Mononuclear cell (primary cell): ENCODE data around the gene CCDC88B. TPM values are rescaled to one million over a fixed set of nuclear protein-coding genes. Genes with fewer than 3 reads are reported as not detected.
"Not testable (repeated sequence)": the region's sequence is repeated elsewhere in the genome, so short reads cannot be mapped to it uniquely, and the experiment has no call there.

ENCODE experiments used
- H3K27me3 ChIP-seq: 2 replicates; pipeline ENCODE4 v1.6.0; 2011; ENCODE audit warnings: low read length, control low read depth; ENCODE audit not compliant: insufficient read depth
- H3K4me1 ChIP-seq: 2 replicates; pipeline ENCODE4 v1.5.1; 2011; ENCODE audit warnings: mild to moderate bottlenecking, low read length, control low read depth; ENCODE audit not compliant: insufficient read depth
- H3K4me3 ChIP-seq: 2 replicates; pipeline ENCODE4 v1.5.1; 2011; ENCODE audit warnings: mild to moderate bottlenecking, low read length, moderate library complexity
- H3K9me3 ChIP-seq: 2 replicates; pipeline ENCODE4 v1.5.1; 2011; ENCODE audit warnings: low read depth, mild to moderate bottlenecking, control low read depth, low read length
- total RNA-seq: library from RNA; depleted of rRNA; stranded (reverse); fragments of >200 nt; gene quantifications from one replicate; pipeline ENCODE4 v1.2.3, GENCODE V29; 2012

Gene CCDC88B
- total RNA-seq, 1 donor, result 42.7 TPM

DNA sequence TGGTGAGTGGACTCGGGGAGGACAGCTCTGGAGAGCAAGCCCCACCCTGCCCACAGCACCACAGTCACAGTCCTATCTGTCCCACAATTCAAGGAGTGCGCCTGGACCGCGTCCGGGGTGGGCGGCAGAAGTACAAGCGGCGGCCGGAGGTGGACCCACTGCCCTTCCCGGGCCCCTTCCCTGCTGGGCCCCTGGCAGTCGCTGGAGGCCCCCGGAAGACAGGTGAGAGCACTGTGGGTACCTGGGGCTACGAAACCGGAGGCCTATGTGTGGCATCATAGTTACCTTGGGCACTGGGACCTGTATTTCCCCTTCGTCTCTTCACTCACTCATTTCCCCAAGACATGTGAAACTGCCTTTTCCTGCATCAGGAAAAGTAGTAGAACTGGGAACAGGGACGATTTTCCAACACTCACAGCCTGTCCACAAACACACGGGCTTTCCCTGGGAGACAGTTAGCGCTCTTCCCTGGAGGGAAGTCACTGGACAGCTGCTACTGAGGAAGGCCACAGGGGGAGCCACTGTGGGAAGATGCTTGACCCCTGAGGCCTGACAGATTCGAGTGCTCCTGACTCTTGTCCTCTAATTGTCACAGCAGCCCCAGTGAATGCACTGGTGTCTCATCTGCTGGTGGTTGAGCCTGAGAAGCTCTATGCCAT, 25.7 kb upstream of the CCDC88B start:
- peaks cover 24% of the 10 kb centered on the region for H3K4me1 ChIP-seq
- no peaks in the 10 kb centered on the region for H3K9me3 ChIP-seq
- H3K4me3 ChIP-seq, result no peak overlapping the region
- H3K27me3 ChIP-seq, result no peaks in the 10 kb centered on the region

DNA sequence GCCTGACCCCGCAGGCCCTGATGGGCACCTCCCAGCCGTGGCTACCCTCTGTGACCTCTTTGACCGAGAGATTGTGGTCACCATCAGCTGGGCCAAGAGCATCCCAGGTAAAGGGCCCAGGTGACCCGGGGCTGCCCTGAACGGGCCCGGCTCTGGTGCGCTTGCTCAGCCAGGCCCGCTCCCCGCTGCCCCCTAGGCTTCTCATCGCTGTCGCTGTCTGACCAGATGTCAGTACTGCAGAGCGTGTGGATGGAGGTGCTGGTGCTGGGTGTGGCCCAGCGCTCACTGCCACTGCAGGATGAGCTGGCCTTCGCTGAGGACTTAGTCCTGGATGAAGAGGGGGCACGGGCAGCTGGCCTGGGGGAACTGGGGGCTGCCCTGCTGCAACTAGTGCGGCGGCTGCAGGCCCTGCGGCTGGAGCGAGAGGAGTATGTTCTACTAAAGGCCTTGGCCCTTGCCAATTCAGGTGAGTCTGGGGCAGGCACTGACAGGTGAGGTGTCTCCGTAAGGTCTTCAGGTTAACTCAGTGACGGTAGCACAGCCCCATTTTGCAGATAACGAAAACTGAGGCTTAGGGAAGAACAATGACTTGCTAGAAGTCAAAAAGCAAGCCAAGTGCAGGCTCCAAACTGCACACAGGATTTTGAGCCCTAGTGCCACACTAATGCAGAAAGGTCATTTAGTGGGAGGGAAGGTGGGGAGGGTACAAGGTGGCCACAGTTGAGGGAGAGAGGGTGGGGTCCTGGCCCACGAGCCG, 25.0 kb upstream of the CCDC88B start:
- no peaks in the 10 kb centered on the region for H3K27me3 ChIP-seq
- no peaks in the 10 kb centered on the region for H3K9me3 ChIP-seq
- H3K4me1 ChIP-seq, result peaks cover 31% of the 10 kb centered on the region
- H3K4me3 ChIP-seq, result no peak overlapping the region

DNA sequence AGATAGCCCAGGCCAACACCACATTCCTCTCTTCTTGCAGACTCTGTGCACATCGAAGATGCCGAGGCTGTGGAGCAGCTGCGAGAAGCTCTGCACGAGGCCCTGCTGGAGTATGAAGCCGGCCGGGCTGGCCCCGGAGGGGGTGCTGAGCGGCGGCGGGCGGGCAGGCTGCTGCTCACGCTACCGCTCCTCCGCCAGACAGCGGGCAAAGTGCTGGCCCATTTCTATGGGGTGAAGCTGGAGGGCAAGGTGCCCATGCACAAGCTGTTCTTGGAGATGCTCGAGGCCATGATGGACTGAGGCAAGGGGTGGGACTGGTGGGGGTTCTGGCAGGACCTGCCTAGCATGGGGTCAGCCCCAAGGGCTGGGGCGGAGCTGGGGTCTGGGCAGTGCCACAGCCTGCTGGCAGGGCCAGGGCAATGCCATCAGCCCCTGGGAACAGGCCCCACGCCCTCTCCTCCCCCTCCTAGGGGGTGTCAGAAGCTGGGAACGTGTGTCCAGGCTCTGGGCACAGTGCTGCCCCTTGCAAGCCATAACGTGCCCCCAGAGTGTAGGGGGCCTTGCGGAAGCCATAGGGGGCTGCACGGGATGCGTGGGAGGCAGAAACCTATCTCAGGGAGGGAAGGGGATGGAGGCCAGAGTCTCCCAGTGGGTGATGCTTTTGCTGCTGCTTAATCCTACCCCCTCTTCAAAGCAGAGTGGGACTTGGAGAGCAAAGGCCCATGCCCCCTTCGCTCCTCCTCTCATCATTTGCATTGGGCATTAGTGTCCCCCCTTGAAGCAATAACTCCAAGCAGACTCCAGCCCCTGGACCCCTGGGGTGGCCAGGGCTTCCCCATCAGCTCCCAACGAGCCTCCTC, 24.1 kb upstream of the CCDC88B start:
- not testable (repeated sequence) for H3K9me3 ChIP-seq, H3K27me3 ChIP-seq, H3K4me3 ChIP-seq
- peaks cover 31% of the 10 kb centered on the region for H3K4me1 ChIP-seq

DNA sequence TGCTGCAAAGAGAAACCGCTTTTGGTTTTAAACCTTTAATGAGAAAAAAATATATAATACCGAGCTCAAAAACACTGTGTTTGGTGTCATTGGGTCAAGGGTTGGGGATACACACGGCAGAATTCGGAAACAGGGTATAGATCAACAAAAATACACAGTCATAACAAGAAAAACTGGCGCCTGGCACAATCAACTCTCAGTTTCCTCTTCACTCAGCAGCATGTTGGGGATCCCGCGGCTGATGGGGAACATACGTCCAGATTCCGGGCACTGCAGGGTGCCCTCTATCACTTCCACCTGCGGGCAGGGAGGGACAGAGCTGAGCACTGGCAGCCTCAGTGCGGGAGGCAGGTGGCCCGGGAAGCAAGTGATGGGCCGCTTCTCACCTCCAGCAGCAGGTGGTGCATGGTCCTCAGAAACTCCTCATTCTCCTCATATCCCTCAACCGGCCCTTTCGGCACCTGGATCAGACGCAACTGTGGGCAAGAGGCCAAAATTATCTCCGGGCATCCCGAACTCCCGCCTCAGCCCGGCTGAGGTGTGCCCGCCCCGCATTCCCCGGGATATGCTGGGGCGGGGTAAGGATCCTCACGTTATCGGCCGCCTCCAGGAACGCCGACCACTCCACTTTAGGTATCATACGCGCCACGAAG, 23.2 kb upstream of the CCDC88B start:
- H3K27me3 ChIP-seq, result no peaks in the 10 kb centered on the region

DNA sequence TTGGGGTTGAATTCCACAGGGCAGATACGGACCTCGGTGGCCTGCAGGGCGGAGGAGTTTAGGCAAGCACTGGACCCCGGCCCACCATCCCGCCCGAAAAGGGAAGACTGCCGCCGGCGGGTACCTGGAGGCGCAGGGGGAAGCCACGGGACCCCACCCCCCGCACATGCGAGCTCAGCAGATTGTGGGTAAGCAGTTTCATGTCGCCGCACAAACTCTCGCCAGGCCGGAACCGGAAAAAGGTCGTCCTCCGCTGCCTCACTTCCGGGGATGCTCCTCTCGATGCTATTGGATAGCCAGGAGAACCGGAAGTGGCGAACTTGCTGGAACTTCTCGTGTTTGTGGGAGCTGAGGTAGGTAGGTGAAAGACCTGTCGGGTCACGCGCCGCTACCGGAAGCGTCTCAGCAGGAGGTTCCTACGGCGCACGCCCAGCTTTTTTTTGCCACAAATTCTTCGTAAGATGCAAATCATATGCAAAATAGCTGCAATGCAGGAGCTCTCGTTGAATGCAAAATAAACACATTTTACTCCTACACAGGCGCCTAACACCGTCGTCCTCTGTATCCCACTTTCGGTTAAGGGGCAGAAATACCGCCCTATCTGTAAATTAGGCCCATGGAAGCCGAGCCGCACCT, 22.6 kb upstream of the CCDC88B start, which contains the start of gene TRMT112:
Gene TRMT112 (minus strand): TSS at position 235 of the 636 bp plus-strand sequence. CDS start 33 bp downstream, at position 202.
- Histone ChIP-seq H3K4me1 (peaks cover 31% of the 10 kb centered on the region), H3K4me3 (peak within 1 kb of the TSS; percentile 80), H3K9me3 (no peaks in the 10 kb centered on the region), H3K27me3 (no peaks in the 10 kb centered on the region)

More for the DNA sequence above, 23.2 kb upstream of the CCDC88B start:
- Histone ChIP-seq H3K4me3 (peak overlapping the region; percentile 80), H3K9me3 (no peaks in the 10 kb centered on the region), H3K4me1 (peaks cover 31% of the 10 kb centered on the region)

DNA sequence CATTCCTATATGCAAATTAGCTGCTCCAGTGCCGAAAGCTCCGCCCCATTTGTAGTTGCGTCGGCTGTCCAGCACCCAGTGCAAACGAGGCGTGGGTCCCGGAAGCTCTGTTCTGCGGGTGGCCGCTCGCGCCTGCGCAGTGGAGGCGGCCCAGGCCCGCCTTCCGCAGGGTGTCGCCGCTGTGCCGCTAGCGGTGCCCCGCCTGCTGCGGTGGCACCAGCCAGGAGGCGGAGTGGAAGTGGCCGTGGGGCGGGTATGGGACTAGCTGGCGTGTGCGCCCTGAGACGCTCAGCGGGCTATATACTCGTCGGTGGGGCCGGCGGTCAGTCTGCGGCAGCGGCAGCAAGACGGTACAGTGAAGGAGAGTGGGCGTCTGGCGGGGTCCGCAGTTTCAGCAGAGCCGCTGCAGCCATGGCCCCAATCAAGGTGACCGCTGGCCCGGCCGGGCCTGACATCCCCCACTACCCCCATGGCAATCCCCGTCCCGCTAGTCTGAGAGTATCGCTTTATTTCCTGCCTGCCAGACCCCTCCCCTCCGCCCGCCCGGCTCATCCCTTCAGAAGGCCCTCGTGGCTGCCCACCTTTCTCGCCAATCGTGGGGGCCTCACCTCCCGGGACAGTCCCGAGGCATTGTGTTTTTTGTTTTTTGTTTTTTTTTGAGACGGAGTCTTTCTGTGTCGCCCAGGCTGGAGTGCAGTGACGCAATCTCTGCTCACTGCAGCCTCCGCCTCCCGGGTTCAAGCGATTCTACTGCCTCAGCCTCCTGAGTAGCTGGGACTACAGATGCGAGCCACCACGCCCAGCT, 21.8 kb upstream of the CCDC88B start, which contains the start of gene PRDX5:
Gene PRDX5 (plus strand): TSS at position 161 of the 805 bp plus-strand sequence. CDS start 95 bp downstream, at position 256.
- Histone ChIP-seq H3K27me3 (no peaks in the 10 kb centered on the region), H3K4me3 (peak within 1 kb of the TSS; percentile 80), H3K9me3 (no peaks in the 10 kb centered on the region), H3K4me1 (peaks cover 31% of the 10 kb centered on the region)

DNA sequence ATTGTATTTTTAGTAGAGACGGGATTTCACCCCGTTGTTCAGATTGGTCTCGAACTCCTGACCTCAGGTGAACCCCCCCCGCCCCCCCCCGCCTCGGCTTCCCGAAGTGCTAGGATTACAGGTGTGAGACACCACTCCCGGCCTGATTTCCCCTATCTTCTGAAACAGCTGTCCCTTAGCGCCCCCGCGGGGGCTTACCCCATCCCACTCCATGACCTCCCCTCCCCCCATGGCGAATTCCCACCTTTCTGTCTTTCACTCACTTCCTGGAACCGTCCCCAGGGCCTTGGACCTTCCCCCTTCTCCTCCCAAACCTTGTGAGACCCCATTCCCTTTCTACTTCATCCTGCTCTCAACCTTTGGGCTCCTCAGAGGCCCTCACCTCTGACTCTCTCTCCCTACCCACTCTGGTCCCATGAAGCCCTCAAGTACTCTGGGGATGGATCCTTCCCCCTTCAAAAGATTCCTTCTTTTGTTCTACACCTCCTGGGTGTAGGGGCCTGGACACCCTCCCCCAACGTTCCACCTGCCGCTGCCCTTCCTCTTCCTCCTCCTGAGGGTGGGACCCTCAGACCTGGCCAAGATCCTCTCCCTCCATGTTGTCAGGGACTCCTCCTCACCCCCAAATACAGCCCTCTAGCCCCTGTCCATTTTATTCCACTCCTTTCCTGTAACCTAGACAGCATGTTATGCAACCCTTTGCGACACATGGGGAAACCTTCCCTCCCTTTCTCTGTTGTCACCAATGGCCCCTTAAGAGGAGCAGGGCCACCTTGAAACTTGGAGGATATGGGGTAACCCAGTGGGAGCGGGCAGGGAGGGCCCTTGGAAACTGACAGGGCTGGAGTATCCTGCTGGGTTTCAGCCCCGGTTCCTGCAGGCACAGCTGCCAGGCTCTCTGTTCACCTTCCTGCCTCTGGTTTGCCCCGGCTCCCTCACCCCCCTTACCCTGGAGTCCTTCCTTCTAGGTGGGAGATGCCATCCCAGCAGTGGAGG, 20.9 kb upstream of the CCDC88B start:
- peak overlapping the region; percentile 80 for H3K4me3 ChIP-seq
- H3K4me1 ChIP-seq, result peaks cover 31% of the 10 kb centered on the region
- no peaks in the 10 kb centered on the region for H3K27me3 ChIP-seq
- H3K9me3 ChIP-seq, result no peaks in the 10 kb centered on the region

DNA sequence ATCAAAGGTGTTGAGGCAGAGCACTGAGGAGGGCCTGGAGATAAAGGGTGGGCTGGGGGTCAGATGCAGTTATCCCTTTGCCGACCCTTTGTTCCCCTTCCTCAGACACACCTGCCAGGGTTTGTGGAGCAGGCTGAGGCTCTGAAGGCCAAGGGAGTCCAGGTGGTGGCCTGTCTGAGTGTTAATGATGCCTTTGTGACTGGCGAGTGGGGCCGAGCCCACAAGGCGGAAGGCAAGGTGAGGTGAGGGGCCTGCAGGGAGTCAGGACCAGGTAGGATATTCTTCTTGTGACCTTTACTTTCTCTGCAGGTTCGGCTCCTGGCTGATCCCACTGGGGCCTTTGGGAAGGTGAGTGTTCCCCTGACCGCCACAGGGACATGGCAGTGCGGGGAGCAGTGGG, 19.4 kb upstream of the CCDC88B start:
- no peak overlapping the region for H3K4me3 ChIP-seq
- no peaks in the 10 kb centered on the region for H3K27me3 ChIP-seq
- peaks cover 31% of the 10 kb centered on the region for H3K4me1 ChIP-seq
- H3K9me3 ChIP-seq, result no peaks in the 10 kb centered on the region

DNA sequence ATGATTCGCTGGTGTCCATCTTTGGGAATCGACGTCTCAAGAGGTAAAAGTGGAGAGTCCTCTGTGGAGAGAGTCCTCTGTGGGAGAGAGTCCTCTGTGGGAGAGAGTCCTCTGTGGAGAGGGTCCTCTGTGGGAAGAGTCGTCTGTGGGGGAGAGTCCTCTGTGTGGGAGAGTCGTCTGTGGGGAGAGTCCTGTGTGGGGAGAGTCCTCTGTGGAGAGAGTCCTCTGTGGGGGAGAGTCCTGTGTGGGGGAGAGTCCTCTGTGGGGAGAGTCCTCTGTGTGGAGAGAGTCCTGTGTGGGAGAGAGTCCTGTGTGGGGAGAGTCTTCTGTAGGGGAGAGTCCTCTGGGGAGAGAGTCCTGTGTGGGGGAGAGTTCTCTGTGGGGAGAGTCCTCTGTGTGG, 19.0 kb upstream of the CCDC88B start:
- no peaks in the 10 kb centered on the region for H3K9me3 ChIP-seq
- peaks cover 30% of the 10 kb centered on the region for H3K4me1 ChIP-seq
- H3K4me3 ChIP-seq, result no peak overlapping the region
- H3K27me3 ChIP-seq, result no peaks in the 10 kb centered on the region

DNA sequence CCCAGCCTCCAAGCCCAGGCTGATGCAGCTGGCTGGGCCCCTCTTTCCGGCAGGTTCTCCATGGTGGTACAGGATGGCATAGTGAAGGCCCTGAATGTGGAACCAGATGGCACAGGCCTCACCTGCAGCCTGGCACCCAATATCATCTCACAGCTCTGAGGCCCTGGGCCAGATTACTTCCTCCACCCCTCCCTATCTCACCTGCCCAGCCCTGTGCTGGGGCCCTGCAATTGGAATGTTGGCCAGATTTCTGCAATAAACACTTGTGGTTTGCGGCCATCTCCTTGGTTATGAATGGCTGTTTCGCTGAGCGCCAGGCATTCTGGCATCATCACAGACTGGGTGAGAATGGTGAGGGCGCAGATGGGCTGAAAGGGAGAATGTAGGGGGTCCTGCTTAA, 18.5 kb upstream of the CCDC88B start:
- Histone ChIP-seq H3K4me3 (no peak overlapping the region), H3K4me1 (peaks cover 25% of the 10 kb centered on the region), H3K27me3 (no peaks in the 10 kb centered on the region), H3K9me3 (no peaks in the 10 kb centered on the region)

DNA sequence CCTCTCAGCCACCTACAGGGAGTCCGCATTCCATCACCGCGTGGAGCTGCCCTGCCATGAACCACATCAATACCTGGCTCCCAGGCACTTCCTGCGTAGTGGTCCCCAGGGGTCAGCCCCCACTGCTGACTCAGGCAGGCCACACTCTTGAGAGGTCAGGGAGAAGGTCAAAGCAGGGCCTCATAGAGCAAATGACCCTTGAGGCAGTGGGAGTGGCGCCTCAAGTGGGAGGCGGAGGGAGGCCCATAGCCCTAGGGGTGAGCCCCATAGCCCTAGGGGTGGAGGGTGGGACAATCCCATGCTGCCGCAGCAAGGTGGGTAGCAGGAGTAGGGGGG, 17.1 kb upstream of the CCDC88B start:
- H3K4me1 ChIP-seq, result peaks cover 18% of the 10 kb centered on the region
- H3K27me3 ChIP-seq, result no peaks in the 10 kb centered on the region
- no peak overlapping the region for H3K4me3 ChIP-seq
- no peaks in the 10 kb centered on the region for H3K9me3 ChIP-seq

DNA sequence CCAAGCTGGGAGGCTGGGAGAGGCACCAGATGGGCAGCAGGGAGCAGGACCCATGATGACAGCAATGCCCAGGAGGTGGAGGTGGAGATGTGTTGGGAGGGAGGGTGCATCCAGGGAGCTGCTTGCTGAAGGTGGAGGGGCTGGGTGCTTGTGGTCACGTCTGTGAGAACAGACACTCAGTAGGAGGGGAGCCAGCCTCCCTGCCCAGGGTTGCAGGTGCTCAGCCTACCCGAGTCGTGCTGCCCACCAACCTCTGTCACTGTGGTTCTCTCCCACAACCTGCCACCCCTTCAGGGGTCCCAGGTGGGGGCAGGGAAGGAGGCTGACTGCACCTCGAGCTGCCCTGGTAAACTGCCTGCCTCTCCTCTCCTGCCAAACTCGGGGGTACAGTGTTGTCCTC, 16.6 kb upstream of the CCDC88B start:
- Histone ChIP-seq H3K4me3 (no peak overlapping the region), H3K4me1 (peaks cover 16% of the 10 kb centered on the region), H3K27me3 (no peaks in the 10 kb centered on the region), H3K9me3 (no peaks in the 10 kb centered on the region)

DNA sequence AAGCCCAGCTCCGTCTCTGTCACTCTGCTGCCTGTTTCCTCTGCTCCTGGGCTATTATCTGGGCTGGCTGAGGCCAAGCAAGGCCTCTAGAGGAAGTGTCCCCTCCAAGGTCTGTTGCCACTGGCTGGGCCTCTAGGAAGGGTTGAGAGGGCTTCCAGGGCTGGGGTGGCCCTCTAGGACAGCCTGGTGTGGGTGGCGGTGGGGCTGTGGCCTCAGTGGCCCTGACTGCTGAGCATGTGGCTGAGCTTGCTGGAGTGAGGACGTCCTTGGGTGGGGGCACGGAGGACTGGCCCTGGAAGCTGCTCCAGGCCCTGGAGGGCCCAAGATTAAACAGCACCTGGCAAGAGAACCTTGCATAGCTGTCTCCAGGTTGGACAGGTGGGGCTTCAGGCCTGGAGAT, 16.0 kb upstream of the CCDC88B start:
- H3K4me1 ChIP-seq, result peaks cover 10% of the 10 kb centered on the region
- not testable (repeated sequence) for H3K9me3 ChIP-seq, H3K27me3 ChIP-seq, H3K4me3 ChIP-seq
